ENCODE data around the gene CUEDC1. TPM values are rescaled to one million over a fixed set of nuclear protein-coding genes. Genes with fewer than 3 reads are reported as not detected.

Gene CUEDC1
- under 1 TPM; 0.41 to 0.63 (median 0.58) TPM for total RNA-seq

- no peaks in the 10 kb centered on the region for H3K36me3 Mint-ChIP-seq (ENCODE audit: insufficient read depth)
- peaks cover 35% of the 10 kb centered on the region for H3K27me3 Mint-ChIP-seq (ENCODE audit: low read depth)
- peak; percentile 59 for DNase-seq
- peak within 1 kb of the TSS; percentile 73 for H3K4me3 Mint-ChIP-seq
- H3K9me3 Mint-ChIP-seq: no peaks in the 10 kb centered on the region
- H3K4me1 Mint-ChIP-seq (ENCODE audit: low read depth): peaks cover 29% of the 10 kb centered on the region
- ATAC-seq: peak; percentile 88 to 90
Observed at GRCh38 chr17:57955183-57955931, at the start of gene CUEDC1. Gene CUEDC1 (minus strand): TSS chr17:57955412. CDS start chr17:57885564, 69,848 bp downstream.

GRCh38 chr17:58004060-58004459, 48.8 kb upstream of the CUEDC1 start:
- Mint-ChIP-seq H3K36me3 (ENCODE audit: insufficient read depth) (peaks cover 48% of the 10 kb centered on the region), H3K4me3 (peak overlapping the region; percentile 99), H3K27me3 (ENCODE audit: low read depth) (no peaks in the 10 kb centered on the region), H3K4me1 (ENCODE audit: low read depth) (peaks cover 57% of the 10 kb centered on the region), H3K9me3 (no peaks in the 10 kb centered on the region)
- DNase-seq: no peak
- no peak for ATAC-seq

- Mint-ChIP-seq H3K4me3 (peak overlapping the region; percentile 99), H3K36me3 (ENCODE audit: insufficient read depth) (peaks cover 48% of the 10 kb centered on the region), H3K4me1 (ENCODE audit: low read depth) (peaks cover 66% of the 10 kb centered on the region), H3K27me3 (ENCODE audit: low read depth) (no peaks in the 10 kb centered on the region), H3K9me3 (no peaks in the 10 kb centered on the region)
- no peak for ATAC-seq
- no peak for DNase-seq
Observed at GRCh38 chr17:58002973-58003372, 47.8 kb upstream of the CUEDC1 start.

GRCh38 chr17:58002154-58002948, 47.1 kb upstream of the CUEDC1 start:
- peaks cover 64% of the 10 kb centered on the region for H3K4me1 Mint-ChIP-seq (ENCODE audit: low read depth)
- peaks cover 48% of the 10 kb centered on the region for H3K36me3 Mint-ChIP-seq (ENCODE audit: insufficient read depth)
- H3K4me3 Mint-ChIP-seq: peak overlapping the region; percentile 99
- DNase-seq (no peak), ATAC-seq (no peak)
- no peaks in the 10 kb centered on the region for H3K27me3 Mint-ChIP-seq (ENCODE audit: low read depth)
- no peaks in the 10 kb centered on the region for H3K9me3 Mint-ChIP-seq

- H3K4me3 Mint-ChIP-seq: no peak overlapping the region
Observed at GRCh38 chr17:58001461-58002124, 46.4 kb upstream of the CUEDC1 start.

GRCh38 chr17:57999496-58000017, 44.3 kb upstream of the CUEDC1 start:
- Mint-ChIP-seq H3K9me3 (no peaks in the 10 kb centered on the region), H3K27me3 (ENCODE audit: low read depth) (no peaks in the 10 kb centered on the region), H3K4me3 (no peak overlapping the region), H3K4me1 (ENCODE audit: low read depth) (peaks cover 71% of the 10 kb centered on the region), H3K36me3 (ENCODE audit: insufficient read depth) (peaks cover 25% of the 10 kb centered on the region)
- DNase-seq (no peak), ATAC-seq (peak; percentile 57 to 65)

More at GRCh38 chr17:58001461-58002124, 46.4 kb upstream of the CUEDC1 start:
- ATAC-seq: no peak
- peaks cover 68% of the 10 kb centered on the region for H3K4me1 Mint-ChIP-seq (ENCODE audit: low read depth)
- H3K36me3 Mint-ChIP-seq (ENCODE audit: insufficient read depth): peaks cover 45% of the 10 kb centered on the region
- no peak for DNase-seq
- H3K9me3 Mint-ChIP-seq: no peaks in the 10 kb centered on the region
- H3K27me3 Mint-ChIP-seq (ENCODE audit: low read depth): no peaks in the 10 kb centered on the region

- peaks cover 72% of the 10 kb centered on the region for H3K4me1 Mint-ChIP-seq (ENCODE audit: low read depth)
- ATAC-seq: peak; percentile 27 to 48
- H3K4me3 Mint-ChIP-seq: no peak overlapping the region
Observed at GRCh38 chr17:57999010-57999495, 43.8 kb upstream of the CUEDC1 start.

GRCh38 chr17:57997085-57997809, 42.0 kb upstream of the CUEDC1 start:
- ATAC-seq (no peak), DNase-seq (no peak)
- no peak overlapping the region for H3K4me3 Mint-ChIP-seq
- no peaks in the 10 kb centered on the region for H3K27me3 Mint-ChIP-seq (ENCODE audit: low read depth)
- peaks cover 70% of the 10 kb centered on the region for H3K4me1 Mint-ChIP-seq (ENCODE audit: low read depth)
- no peaks in the 10 kb centered on the region for H3K9me3 Mint-ChIP-seq
- H3K36me3 Mint-ChIP-seq (ENCODE audit: insufficient read depth): peaks cover 9% of the 10 kb centered on the region

More at GRCh38 chr17:57999010-57999495, 43.8 kb upstream of the CUEDC1 start:
- Mint-ChIP-seq H3K36me3 (ENCODE audit: insufficient read depth) (peaks cover 25% of the 10 kb centered on the region), H3K9me3 (no peaks in the 10 kb centered on the region), H3K27me3 (ENCODE audit: low read depth) (no peaks in the 10 kb centered on the region)
- DNase-seq: no peak

- peak overlapping the region; percentile 27 for H3K4me3 Mint-ChIP-seq
- H3K4me1 Mint-ChIP-seq (ENCODE audit: low read depth): peaks cover 61% of the 10 kb centered on the region
- DNase-seq: peak; percentile 41
- ATAC-seq: peak; percentile 69 to 77
- no peaks in the 10 kb centered on the region for H3K9me3 Mint-ChIP-seq
- H3K36me3 Mint-ChIP-seq (ENCODE audit: insufficient read depth): peaks cover 7% of the 10 kb centered on the region
- no peaks in the 10 kb centered on the region for H3K27me3 Mint-ChIP-seq (ENCODE audit: low read depth)
Observed at GRCh38 chr17:57995076-57995956, 40.1 kb upstream of the CUEDC1 start.

GRCh38 chr17:57994436-57994835, 39.2 kb upstream of the CUEDC1 start:
- no peak for ATAC-seq
- peaks cover 5% of the 10 kb centered on the region for H3K36me3 Mint-ChIP-seq (ENCODE audit: insufficient read depth)
- H3K4me3 Mint-ChIP-seq: no peak overlapping the region
- no peak for DNase-seq
- H3K4me1 Mint-ChIP-seq (ENCODE audit: low read depth): peaks cover 59% of the 10 kb centered on the region
- H3K27me3 Mint-ChIP-seq (ENCODE audit: low read depth): no peaks in the 10 kb centered on the region
- no peaks in the 10 kb centered on the region for H3K9me3 Mint-ChIP-seq

- DNase-seq: no peak
- Mint-ChIP-seq H3K4me1 (ENCODE audit: low read depth) (peaks cover 58% of the 10 kb centered on the region), H3K4me3 (no peak overlapping the region), H3K36me3 (ENCODE audit: insufficient read depth) (peaks cover 2% of the 10 kb centered on the region), H3K9me3 (no peaks in the 10 kb centered on the region), H3K27me3 (ENCODE audit: low read depth) (no peaks in the 10 kb centered on the region)
- ATAC-seq: peak in 1 of 2 donors; percentile 7
Observed at GRCh38 chr17:57993471-57994365, 38.5 kb upstream of the CUEDC1 start.

GRCh38 chr17:57991537-57991936, 36.3 kb upstream of the CUEDC1 start:
- ATAC-seq (no peak), DNase-seq (no peak)
- Mint-ChIP-seq H3K4me1 (ENCODE audit: low read depth) (peaks cover 52% of the 10 kb centered on the region), H3K9me3 (no peaks in the 10 kb centered on the region), H3K4me3 (no peak overlapping the region), H3K27me3 (ENCODE audit: low read depth) (no peaks in the 10 kb centered on the region), H3K36me3 (ENCODE audit: insufficient read depth) (no peaks in the 10 kb centered on the region)
